NCI-H526 treated with DMSO at 0.1 percent for 48 hours (cell line): ENCODE data around the gene TUBGCP3.
"Not testable (repeated sequence)": the region's sequence is repeated elsewhere in the genome, so short reads cannot be mapped to it uniquely, and the experiment has no call there.

Source experiments
- DNase-seq: peaks from one replicate; lab custom pipeline; 2025; lab: John Stamatoyannopoulos, UW

The TUBGCP3 gene

DNA sequence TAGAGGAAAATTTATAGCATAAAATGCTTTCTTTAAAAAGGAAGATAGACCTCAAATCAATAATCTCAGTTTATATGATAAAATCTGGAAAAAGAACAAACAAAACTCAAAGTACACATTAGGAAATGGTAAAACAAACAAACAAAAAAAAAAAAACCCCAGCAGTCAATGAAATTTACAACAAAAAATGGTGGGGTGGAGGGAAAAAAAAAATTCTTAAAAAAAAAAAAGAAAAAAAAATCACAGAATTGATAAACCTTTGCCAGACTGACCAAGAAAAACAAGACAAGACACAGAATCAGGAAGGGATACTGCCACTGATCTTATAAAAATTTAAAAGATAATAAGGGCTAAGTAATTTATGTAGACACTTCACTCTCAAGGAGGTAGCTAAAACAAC is 11.2 kb downstream of the TUBGCP3 start:
- DNase-seq = no peak

DNA sequence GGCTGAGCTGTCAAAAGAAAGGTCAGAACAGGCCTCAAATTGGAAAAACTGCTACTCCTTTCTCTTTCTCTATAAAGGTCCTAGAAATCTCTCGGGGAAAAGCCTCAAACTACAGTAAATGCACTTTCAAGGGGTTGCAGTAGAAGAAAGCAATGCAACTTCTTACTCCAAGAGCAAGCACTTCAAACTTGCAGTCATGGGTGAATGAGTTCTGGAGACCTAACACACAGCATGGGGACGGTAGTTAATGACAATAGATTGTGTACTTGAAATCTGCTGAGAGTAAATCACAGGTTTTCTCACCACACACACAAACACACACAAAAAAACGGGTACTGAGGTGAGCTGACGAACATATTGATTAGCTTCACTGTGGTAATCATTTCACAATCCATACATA is 11.8 kb downstream of the TUBGCP3 start:
- DNase-seq = no peak

DNA sequence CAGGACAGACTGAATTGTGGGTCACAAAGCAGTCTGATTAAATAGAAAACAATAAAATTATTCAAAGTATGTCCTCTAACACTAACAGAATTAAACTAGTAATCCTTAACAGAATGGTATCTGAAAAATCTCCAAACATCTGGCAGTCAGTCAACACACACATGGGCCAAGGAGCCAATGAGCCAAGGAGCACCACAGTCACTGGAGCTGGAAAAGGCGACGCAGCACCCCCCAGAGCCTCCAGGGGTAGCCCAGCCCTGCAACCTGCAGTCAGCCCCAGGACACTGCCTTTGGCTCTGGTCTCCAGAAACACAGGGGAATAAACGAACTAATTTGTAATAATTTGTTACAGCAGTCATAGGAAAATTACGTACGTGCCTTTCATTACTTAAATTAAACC is 12.3 kb downstream of the TUBGCP3 start:
- DNase-seq = no peak

DNA sequence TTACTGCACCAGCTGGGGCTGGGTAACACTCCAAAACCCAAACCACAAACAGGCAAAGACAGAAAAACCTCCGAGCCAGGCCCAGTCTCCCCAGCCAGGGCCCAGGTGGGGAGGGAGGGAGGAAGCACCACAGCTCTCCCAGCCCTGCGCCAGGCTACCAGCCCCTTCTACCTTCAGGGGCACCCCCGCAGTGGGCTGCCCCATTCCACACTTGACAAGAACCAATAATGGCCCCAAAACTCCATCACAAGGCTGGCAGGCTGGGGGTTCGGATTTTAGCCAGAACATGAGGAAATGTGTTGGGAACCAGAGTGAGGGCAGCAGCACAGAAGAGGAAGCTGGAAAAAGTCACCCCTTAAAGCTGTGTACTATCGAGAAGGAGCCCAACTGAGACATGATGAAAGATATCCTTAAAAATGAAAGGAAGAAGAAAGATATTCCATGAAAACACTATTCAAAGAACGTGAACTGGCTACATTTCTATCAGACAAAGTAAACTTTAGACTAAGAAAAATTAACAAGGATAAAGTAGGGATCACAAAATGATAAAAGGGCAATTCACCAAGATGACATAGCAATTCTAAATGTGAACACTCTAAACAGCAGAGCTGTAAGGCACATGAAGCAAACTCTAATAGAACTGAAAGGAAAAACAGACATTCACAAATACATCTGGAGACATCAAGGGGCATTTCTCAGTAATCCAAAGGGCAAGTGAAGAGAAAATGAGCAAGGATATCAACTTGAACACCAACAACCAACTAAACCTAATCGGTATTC is 12.9 kb downstream of the TUBGCP3 start:
- DNase-seq = no peak

DNA sequence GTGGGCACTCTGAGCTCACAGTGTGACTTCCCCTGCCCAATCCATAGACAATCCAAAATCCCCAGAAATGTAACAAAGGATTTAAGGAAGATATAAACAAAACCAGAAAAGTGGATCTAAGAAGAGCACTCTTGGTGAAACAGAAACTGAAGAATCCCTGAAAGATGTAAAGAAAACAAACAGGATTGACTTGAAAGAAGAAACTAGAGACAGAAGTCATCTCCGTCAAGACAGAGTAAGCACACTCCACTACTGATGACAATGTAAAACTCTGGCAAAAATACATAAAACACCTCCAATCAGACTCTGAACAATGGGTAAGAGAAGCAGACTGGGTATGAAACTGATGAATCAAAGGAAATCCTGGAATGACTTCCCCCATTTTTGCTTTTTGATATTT is 13.5 kb downstream of the TUBGCP3 start:
- DNase-seq = no peak

DNA sequence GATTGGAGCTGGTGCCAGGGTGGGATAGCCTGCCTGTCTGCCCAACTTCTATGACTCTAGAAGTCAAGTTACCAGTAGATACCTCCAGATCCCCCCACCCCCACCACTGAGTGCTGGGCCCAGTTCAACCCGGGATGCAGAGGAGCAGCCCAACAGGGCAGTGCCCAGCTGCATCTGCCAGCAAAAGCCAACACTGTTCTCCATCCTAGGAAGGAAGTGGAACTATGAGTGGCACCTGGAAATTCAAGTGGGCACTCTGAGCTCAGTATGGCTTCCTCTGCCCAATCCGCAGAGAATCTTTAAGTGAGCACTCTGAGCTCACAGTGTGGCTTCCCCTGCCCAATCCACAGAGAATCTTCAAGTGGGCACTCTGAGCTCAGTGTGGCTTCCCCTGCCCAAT is 14.2 kb downstream of the TUBGCP3 start:
- no peak for DNase-seq

DNA sequence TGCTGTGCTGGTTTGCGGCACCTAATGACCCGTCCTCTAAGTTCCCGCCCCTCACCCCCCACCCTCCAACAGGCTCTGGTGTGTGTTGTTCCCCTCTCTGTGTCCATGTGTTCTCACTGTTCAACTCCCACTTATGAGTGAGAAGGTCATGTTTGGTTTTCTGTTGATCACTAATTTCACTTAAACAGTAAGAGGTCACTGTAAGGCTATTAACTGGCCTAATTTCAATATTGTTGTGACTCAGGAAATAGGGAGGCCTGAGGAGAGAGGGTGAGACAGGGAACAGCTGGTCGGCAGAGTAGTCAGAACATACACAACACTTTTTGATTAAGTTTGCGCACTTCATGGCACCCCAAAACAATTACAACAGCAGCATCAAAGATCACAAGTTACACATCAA is 15.6 kb downstream of the TUBGCP3 start:
- no peak for DNase-seq

DNA sequence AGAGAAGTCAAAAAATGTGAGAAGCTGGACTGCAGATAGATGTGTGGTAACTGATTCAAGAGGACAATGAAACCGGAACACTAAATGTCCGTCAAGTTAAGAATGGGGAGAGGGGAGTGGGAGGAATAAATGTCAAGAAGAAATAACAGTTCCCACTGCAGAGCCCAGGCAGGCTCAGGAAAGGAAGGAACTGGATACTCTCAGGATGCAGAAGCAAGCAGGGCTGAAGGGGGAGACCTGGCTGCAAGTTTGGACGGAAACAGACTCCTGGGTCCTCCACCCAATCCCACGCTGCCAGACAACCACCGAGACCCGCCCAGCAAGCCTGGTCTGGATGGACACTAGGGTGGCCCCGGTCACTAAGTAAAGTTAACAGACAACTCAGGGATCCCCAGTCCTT is 18.1 kb downstream of the TUBGCP3 start:
- DNase-seq = no peak

DNA sequence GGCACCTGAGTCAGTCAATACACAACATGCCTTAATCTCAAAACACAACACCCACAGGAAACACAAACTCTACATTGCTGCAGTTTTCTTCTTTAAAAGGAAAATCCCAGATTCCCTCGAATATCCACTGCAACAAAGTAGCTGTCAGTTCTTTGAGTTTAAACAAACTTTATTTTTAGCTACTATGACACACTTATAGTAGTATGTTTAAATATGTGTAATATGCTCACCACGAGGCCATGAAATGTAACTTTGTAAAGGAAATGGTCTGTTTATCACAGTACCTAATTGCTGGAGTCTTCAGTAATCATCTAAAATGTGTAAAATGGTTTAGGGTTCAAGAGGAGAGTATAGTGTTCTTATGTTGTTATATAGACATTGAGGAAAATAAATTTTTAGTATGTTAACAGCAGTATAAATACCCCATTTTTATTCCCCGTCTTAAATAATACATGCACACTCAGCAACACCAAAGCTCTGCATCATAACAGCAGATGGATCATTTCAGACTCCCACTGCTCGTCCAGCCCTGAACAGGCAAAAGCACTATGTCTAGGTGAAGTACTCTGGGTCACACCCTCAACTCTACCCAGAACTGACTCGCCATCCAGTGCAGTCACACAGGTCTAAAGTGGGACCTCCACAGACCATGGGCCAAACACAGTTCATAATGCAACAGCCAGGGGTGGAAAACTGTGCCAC is 20.6 kb downstream of the TUBGCP3 start:
- no peak for DNase-seq

DNA sequence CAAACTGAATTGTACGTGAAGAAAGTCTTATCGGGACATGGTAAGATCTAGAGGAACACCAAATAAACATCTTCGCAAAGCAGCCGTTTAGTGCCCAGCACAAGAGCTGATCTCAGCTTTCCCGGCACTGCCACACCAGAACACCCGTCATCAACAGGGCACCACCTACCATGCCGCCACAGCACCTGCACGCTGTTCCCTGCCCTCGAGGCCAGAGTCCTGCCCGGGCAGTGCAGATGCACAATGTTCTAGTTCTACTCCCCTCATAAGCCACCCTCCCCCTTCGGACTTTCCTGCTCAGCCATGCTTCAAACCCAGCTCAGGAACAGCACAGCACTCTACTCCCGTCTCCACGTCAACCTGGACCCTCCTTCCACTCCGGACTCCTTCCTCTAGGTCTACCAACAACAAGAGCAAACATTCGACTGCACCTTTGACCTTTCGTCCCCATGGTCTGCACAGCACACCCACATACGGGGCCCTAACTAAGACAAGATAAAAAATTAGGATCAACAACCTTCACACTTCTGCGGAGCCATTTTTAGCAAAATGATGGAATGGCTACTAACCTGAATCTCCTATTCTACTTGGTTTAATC is 25.1 kb downstream of the TUBGCP3 start:
- DNase-seq = no peak

DNA sequence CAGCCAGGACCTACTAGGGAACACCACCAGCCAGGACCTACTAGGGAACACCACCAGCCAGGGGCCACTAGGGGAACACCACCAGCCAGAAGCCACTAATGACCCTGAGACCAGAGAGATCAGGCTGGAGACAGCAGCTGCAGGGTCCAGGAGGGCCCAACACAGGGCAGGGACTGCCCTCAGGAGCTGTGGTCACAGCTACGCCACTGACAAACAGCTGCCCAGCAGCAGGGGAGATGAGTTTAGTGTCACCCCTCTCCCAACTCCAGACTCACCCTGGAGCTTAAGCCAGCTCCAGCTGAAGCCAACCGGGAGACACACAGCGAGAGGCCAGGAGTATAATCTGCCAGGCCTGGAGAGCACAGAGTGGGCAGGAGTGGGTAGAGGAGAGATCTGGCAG is 25.7 kb downstream of the TUBGCP3 start:
- DNase-seq = no peak

DNA sequence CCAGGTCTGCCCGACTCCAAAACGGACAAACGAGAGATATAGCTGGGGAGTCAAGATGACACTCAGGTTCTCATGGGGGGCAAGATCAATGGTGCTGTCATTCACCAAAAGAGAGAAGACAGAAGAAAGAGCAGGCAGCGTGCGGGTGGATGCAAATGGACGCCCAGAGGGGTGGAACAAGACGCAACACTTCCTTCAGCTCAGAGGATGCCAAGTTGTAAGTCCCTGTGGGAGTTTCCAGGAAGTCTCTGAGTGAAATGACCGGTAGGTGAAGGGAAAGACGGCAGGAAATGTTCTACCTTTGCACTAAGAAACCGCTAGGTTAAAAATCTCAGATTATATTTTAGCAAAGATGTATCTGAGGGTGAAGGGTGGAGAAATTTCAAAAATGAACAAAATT is 26.5 kb downstream of the TUBGCP3 start:
- DNase-seq = no peak

DNA sequence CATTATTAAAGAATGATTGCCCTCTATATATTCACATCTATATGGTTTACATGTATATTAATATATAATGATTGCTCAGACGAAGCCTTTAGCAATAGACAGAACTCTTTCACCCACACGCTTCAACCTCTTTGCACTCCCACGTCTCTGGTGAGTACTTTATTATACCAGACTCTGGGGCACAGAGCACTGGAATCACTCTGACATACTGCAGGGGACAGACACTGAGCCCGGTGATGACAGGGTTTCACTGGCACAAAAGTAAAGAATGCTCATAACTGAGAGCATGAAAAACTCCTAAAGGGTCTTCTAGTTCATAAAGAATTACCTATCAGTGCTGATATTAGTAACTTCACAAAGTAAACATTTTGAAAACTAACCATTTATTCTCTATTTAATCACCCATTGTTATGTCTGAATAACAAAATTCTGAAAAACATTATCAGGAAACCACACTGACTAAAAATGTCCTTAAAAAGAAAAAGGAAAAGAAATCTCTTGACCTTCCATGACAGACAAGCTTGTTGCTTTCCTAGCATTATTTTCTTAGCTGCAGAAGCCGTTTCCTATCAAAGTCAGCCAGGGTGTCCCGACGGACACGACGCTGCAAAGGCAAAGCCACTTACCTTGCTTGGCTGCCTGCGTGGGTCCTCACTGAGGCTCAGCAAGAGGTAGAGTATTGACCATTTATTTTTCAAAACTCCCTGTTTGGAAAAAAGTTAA is 29.1 kb downstream of the TUBGCP3 start:
- no peak for DNase-seq

DNA sequence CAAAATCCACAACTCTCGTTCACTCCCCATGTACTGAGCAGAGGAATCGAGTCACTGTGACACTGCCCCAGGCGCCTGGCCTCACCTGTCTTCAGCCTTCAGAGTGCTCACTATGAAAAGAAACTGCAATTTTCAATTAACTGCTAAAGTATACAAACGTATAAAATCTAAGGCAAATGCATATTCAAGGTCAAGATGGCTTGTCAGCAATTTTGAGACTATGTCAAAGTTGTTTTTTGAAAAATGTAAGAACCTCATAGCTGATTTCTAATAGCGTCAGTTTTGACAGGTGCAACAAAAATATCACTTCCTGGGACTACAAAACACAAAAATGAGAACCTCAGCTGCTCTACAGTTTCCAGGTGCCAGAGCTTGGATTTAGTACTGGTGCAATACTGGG is 31.4 kb downstream of the TUBGCP3 start:
- no peak for DNase-seq

DNA sequence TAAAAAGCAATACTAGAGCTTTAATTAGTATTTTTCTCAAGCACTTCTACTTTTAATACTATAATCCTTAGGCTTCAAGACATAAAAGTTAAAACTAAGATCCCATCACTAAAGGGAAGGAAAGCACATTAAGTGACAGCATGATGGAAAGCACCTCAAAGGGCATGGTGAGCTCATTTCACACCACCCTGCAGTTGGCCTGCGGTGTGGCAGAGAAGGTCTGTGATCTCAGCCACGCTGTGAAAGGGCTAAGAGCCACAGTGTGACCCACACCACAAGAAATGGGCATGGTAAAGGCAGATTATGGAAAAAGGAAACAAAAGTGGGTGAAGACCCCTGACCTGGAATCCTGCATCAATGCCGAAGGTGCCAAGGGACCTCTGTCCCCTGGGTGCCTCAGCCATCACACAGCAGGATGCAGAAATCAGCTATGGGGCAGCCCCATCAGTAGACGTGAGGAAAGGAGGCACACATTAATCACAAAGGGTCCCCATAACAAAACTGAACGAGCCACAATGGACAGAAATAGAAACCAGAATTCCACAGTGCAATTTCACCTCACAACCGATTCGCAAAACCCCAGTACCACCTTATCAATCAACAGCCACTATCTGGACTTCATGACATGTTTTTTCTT is 33.6 kb downstream of the TUBGCP3 start:
- no peak for DNase-seq

DNA sequence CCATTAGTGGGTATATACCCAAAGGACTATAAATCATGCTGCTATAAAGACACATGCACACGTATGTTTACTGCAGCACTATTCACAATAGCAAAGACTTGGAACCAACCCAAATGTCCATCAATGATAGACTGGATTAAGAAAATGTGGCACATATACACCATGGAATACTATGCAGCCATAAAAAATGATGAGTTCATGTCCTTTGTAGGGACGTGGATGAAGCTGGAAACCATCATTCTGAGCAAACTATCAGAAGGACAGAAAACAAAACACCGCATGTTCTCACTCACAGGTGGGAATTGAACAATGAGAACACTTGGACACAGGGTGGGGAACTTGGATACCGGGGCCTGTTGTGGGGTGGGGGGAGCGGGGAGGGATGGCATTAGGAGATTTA is 39.0 kb downstream of the TUBGCP3 start:
- not testable (repeated sequence) for DNase-seq

DNA sequence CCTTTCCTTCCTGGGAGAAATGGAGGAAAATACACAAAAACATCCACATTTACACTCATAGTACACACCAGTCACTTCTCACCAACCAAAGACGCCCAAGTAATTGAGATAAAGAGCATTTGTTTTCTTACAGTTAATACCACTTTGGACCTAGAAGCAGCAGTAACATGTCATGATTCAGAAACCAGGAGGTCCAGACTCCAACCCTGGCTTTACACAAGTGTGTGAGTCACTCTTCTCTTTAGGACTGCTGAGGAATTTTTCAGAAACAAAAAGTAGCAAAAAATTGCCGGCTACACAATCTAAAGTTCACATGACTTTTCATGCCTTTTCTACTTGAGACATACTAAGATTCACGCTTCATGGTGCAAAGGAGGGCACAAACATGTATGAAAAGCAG is 42.1 kb downstream of the TUBGCP3 start:
- no peak for DNase-seq

DNA sequence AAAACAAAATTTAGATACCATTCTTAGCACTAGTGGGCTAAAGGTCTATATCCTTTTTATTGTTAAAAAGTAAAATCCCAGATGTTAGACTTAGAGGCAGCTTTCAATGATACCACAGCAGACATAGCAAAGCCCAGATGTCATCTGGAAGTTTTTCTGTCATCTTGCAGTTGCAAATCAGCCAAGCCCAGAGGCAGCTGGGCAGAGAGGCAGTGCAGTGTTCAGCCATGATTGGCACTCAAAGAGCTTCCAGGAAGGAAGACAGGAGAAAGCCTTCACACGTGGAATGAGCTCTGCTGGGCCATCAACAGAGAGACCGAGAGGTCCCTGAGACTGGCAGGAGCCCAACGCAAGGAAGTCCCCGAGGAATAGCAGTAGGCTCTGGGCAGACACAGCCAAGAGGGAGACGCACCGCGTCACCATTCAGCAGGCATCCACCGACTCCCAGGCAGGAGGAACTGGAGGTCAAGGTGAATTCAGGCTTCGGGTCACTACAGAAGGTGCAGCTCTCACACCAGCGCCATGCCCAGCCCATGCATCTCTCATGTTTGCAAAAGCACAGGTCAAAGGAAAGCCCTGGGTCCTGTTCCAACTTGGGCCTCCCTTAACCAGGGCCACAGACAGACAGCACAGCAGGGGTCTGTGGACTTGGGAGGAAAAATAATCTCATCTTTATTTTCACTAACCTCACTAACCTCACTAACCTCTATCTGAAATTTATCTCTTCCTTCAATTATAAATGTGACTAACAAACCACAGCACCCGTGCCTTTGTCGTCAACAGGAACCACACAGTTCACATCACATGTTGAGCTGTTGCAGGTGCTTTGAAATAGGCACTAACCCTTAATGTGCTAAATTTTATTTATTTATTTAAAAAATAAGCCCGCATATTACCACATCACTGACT is 54.9 kb downstream of the TUBGCP3 start:
- DNase-seq = no peak

DNA sequence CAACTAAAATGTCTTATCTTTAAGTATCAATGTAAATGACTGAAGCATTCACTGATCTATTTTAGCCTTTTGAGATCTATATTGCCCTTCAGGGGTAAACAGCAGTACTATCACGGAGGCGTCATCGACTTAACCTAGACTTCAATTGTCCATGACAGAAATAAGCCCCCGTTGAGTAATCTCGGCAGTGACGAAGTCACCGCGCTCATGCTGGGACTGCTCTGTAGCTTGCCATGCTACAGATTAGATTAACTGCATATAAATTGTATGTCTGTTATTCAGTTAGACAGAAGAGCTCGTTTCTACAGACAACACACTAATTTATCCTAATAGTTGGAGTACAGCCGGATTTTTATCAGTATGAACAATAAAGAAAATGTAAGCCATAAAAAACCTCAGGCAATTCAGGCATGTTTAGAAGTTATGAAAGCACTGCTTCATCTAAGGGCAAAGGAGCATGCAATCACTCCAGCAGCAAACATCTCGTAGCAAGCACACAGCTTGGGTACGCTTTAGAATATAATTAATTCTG is 56.6 kb downstream of the TUBGCP3 start:
- no peak for DNase-seq

DNA sequence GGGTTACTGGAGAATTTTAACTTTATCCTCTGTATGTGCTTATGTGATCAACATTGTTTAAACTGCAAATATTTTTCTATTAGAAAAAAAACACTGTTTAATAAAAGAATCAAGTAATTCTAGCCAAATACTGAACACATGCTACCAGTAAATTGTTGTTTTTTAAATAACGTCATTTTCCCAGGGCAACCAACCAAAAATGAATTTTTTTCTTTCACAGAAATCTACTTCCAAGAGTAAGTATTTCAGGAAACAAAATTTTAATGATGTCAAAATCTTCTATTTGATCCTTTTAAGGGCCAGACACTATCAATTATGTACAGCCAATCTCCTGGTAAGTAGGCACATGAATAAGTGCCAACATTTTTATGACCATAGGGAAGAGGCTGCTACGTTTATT is 57.1 kb downstream of the TUBGCP3 start:
- no peak for DNase-seq

DNA sequence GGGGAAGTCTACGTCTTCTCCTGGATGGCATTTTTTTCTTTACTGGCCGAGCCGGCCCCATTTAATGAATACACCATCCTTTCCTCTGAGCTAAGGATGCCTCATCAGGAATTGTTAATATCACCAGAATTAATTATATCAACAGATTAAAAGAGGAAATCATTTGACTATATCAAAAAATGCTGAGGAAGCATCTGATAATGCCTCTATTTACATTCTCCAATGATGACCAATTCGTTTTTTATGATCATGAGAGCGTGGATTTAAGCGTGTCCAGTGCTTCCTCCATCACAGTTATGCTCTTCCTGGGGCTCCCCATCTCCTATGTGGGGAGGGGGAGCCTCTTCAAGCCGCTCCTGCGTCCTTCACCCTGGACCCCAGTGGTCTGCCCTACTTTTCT is 58.7 kb downstream of the TUBGCP3 start:
- no peak for DNase-seq
